Large intestine (tissue), 12 donors: ENCODE results near the gene FRAT2. TPM values are rescaled to one million over a fixed set of nuclear protein-coding genes. Genes with fewer than 3 reads are reported as not detected.

Experiments
- DNase-seq, 2 donors: peaks; one replicate each; pipeline versions ENCODE4 v3.0.0 to v3.0.0-alpha.2; 2013
- H3K27ac ChIP-seq: one replicate; pipeline ENCODE4 v1.5.1; 2013; ENCODE audit warnings: low read length
- H3K27me3 ChIP-seq: 2 replicates; pipeline ENCODE4 v1.6.1; 2013; ENCODE audit warnings: low read length; ENCODE audit not compliant: control insufficient read depth, insufficient read depth
- H3K36me3 ChIP-seq: 2 replicates; pipeline ENCODE4 v1.6.1; 2013; ENCODE audit warnings: low read length; ENCODE audit not compliant: control insufficient read depth, insufficient read depth
- H3K4me1 ChIP-seq: one replicate; pipeline ENCODE4 v1.6.1; 2013; ENCODE audit warnings: low read length; ENCODE audit not compliant: control insufficient read depth, insufficient read depth
- H3K4me3 ChIP-seq: one replicate; pipeline ENCODE4 v1.5.1; 2013; ENCODE audit warnings: low read length
- H3K9me3 ChIP-seq: one replicate; pipeline ENCODE4 v1.6.1; 2013; ENCODE audit warnings: mild to moderate bottlenecking, low read depth, low read length, moderate library complexity; ENCODE audit not compliant: control insufficient read depth
- WGBS: methylation state at CpG from one replicate; pipeline ENCODE4 v1.1.5; 2013; ENCODE audit warnings: low lambda C conversion rate; ENCODE audit not compliant: insufficient coverage; 5-methylcytosine and 5-hydroxymethylcytosine counted together
- long read RNA-seq, 11 donors: transcript quantifications; one replicate each; lab custom pipeline, GENCODE V29; 2026
- polyA plus RNA-seq: library from polyadenylated mRNA; unstranded; fragments of 120-200 nt; gene quantifications from one replicate; pipeline ENCODE4 v1.2.1, GENCODE V29; 2013

FRAT2 gene
- 26.0 TPM for polyA plus RNA-seq
- long read RNA-seq, donor 1, transcript FRAT2-201 (1 exons, 2,213 nt), result major isoform, 33 of 33 reads
- long read RNA-seq, donor 1, partial matches to known transcripts, result 0 of 33 reads
- long read RNA-seq, donor 1, other reads (novel, unspliced or antisense), result 0 of 33 reads
- long read RNA-seq, donor 2, transcript FRAT2-201 (1 exons, 2,213 nt), result major isoform, 86 of 86 reads
- long read RNA-seq, donor 2, partial matches to known transcripts, result 0 of 86 reads
- long read RNA-seq, donor 2, other reads (novel, unspliced or antisense), result 0 of 86 reads
- long read RNA-seq, donor 3, result 0 reads
- long read RNA-seq, donor 4, transcript FRAT2-201 (1 exons, 2,213 nt), result major isoform, 7 of 7 reads
- long read RNA-seq, donor 4, partial matches to known transcripts, result 0 of 7 reads
- long read RNA-seq, donor 4, other reads (novel, unspliced or antisense), result 0 of 7 reads
- long read RNA-seq, donor 5, transcript FRAT2-201 (1 exons, 2,213 nt), result major isoform, 18 of 18 reads
- long read RNA-seq, donor 5, partial matches to known transcripts, result 0 of 18 reads
- long read RNA-seq, donor 5, other reads (novel, unspliced or antisense), result 0 of 18 reads
- long read RNA-seq, donor 6, transcript FRAT2-201 (1 exons, 2,213 nt), result major isoform, 76 of 76 reads
- long read RNA-seq, donor 6, partial matches to known transcripts, result 0 of 76 reads
- long read RNA-seq, donor 6, other reads (novel, unspliced or antisense), result 0 of 76 reads
- long read RNA-seq, donor 7, transcript FRAT2-201 (1 exons, 2,213 nt), result major isoform, 18 of 18 reads
- long read RNA-seq, donor 7, partial matches to known transcripts, result 0 of 18 reads
- long read RNA-seq, donor 7, other reads (novel, unspliced or antisense), result 0 of 18 reads
- long read RNA-seq, donor 8, transcript FRAT2-201 (1 exons, 2,213 nt), result major isoform, 82 of 82 reads
- long read RNA-seq, donor 8, partial matches to known transcripts, result 0 of 82 reads
- long read RNA-seq, donor 8, other reads (novel, unspliced or antisense), result 0 of 82 reads
- long read RNA-seq, donor 9, transcript FRAT2-201 (1 exons, 2,213 nt), result major isoform, 66 of 66 reads
- long read RNA-seq, donor 9, partial matches to known transcripts, result 0 of 66 reads
- long read RNA-seq, donor 9, other reads (novel, unspliced or antisense), result 0 of 66 reads
- long read RNA-seq, donor 10, transcript FRAT2-201 (1 exons, 2,213 nt), result major isoform, 75 of 75 reads
- long read RNA-seq, donor 10, partial matches to known transcripts, result 0 of 75 reads
- long read RNA-seq, donor 10, other reads (novel, unspliced or antisense), result 0 of 75 reads
- long read RNA-seq, donor 11, transcript FRAT2-201 (1 exons, 2,213 nt), result major isoform, 32 of 32 reads
- long read RNA-seq, donor 11, partial matches to known transcripts, result 0 of 32 reads
- long read RNA-seq, donor 11, other reads (novel, unspliced or antisense), result 0 of 32 reads

- H3K9me3 ChIP-seq, result no peaks in the 10 kb centered on the region
- peaks cover 12% of the 10 kb centered on the region for H3K27me3 ChIP-seq
- peaks cover 5% of the 10 kb centered on the region for H3K36me3 ChIP-seq
- peak; percentile 92 to 96 for DNase-seq
- peak within 1 kb of the TSS; percentile 86 for H3K27ac ChIP-seq
- WGBS, result no CpG with 5 or more reads among the region's 103 CpGs
- peak within 1 kb of the TSS; percentile 73 for H3K4me3 ChIP-seq
- peaks cover 20% of the 10 kb centered on the region for H3K4me1 ChIP-seq
These were observed at the start of gene FRAT2 for GRCh38 chr10:97334370-97335175. Gene FRAT2, minus strand, starts transcription at chr10:97334729. Its CDS starts 157 bp downstream, at chr10:97334572.

GRCh38 chr10:97384156-97384555, 49.6 kb upstream of the FRAT2 start:
- peaks cover 41% of the 10 kb centered on the region for H3K36me3 ChIP-seq
- peaks cover 22% of the 10 kb centered on the region for H3K4me1 ChIP-seq
- H3K27ac ChIP-seq, result no peak overlapping the region
- no peaks in the 10 kb centered on the region for H3K9me3 ChIP-seq
- WGBS, result no CpG with 5 or more reads among the region's 5 CpGs
- no peaks in the 10 kb centered on the region for H3K27me3 ChIP-seq
- no peak for DNase-seq
- no peak overlapping the region for H3K4me3 ChIP-seq

DNA sequence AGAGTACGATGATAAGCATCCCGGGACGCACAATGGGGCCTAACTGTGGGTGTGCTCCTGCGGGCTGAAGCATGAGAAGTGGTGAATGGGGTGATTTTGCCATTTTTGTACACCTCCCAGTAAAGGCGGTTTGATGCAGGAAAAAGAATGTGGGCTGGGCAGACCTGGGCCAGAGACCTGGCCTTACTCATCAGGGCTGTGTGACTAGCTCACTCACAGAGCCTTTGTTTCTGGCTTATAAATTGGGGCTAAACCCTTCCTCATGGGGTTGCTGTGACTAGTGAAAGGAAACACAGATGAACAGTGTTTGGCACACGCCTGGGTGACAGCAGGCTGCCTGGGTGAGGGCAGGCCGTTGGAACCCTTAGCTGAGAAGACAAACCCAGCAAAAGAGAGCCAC, 48.6 kb upstream of the FRAT2 start:
- no peaks in the 10 kb centered on the region for H3K27me3 ChIP-seq
- no peak for DNase-seq
- H3K36me3 ChIP-seq, result peaks cover 40% of the 10 kb centered on the region
- H3K27ac ChIP-seq, result no peak overlapping the region
- H3K4me3 ChIP-seq, result no peak overlapping the region
- no peaks in the 10 kb centered on the region for H3K9me3 ChIP-seq
- WGBS, result no CpG with 5 or more reads among the region's 7 CpGs
- H3K4me1 ChIP-seq, result peaks cover 25% of the 10 kb centered on the region

DNA sequence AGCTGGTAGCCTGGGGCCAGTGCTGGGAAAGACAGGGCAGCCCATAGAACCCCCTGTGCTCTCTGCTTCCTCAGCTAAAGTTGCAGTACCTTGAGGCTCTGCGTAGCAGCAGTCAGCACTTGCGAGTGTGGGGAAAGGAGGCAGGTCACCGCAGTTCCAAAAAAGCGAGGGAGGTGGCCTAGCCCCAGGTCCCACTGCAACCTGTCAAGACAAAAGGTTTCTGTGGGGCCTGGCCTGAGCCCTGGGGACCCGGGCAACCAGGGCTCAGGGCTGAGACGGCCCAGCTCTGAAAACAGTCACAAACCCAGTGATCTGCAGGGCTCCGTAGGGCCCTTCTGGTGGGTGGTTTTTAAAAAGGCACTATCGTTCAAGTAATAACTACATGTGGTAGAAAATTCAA, 47.1 kb upstream of the FRAT2 start:
- no peak overlapping the region for H3K4me3 ChIP-seq
- H3K27ac ChIP-seq, result peak overlapping the region; percentile 89
- no CpG with 5 or more reads among the region's 8 CpGs for WGBS
- H3K36me3 ChIP-seq, result peaks cover 39% of the 10 kb centered on the region
- no peaks in the 10 kb centered on the region for H3K9me3 ChIP-seq
- H3K4me1 ChIP-seq, result peaks cover 25% of the 10 kb centered on the region
- DNase-seq, result no peak
- no peaks in the 10 kb centered on the region for H3K27me3 ChIP-seq

DNA sequence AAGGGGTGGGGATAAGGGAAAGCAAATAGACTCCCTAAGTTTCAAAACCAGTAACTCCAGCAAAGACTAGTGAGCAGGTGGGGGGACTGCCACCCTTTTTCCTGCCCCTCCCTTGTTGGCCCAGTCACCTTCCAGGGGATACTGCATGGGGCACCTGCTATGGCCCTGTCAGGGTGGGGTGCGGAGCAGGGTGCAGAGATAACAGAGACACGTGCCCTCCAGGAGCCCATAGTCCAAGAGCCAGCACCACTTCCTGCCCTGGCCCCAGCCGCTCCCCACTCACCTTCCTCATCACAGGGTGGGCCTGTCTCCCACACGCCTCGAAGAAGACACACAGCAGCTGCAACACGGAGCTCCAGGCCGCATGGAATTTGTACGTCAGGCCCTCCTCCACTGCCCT, 46.0 kb upstream of the FRAT2 start:
- no peaks in the 10 kb centered on the region for H3K9me3 ChIP-seq

DNA sequence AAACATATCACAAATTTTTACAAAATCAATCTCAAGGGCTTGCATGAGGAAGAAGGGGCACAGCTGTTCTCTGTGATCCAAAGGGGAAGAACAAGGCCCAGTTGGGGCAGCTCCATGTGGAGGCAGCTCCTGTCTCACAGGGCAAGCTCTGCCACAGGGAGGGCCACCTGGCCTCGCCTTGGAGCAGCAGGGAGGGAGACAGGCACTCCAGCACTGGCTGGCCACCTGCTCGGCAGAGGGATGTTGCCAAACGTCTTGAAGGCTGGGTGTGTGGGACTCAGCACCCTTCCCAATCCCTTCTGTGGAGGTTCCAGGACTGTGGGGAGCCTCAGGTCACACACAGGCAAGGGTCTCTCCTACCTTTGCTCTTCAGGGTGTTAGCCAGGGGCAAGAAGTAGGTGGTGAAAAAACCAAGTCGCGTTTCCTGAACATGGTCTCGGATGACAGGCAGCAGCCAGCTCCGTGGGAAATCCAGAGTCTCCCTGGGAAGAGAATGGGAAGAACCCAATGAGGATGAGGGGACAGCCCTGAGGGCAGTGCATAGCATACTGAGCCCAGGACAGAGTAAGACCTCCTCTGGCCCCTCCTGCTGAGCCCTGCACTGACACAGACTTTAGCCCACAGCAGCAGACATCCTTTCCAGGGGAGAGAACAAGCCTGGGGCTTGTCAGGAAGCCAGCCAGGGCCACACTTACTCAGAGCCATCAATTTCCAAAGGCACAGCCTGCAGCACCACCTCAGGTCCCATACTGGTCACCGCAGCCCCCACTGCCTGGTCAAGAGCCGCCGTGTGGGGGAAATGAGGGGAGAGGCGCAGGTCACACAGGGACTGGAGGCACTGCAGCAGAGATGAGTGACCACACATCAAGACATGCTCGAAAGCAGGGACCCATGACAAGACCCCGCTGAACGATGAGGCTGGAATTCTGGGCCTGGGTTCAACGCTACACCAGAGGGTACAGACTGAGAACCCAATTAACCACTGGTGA, 44.7 kb upstream of the FRAT2 start:
- Histone ChIP-seq H3K36me3 (peaks cover 26% of the 10 kb centered on the region), H3K27ac (peak overlapping the region; percentile 89), H3K4me1 (peaks cover 25% of the 10 kb centered on the region), H3K4me3 (no peak overlapping the region), H3K27me3 (no peaks in the 10 kb centered on the region), H3K9me3 (no peaks in the 10 kb centered on the region)
- no CpG with 5 or more reads among the region's 15 CpGs for WGBS
- peak in 1 of 2 donors; percentile 31 for DNase-seq

More for the DNA sequence above, 46.0 kb upstream of the FRAT2 start:
- no CpG with 5 or more reads among the region's 8 CpGs for WGBS
- no peaks in the 10 kb centered on the region for H3K27me3 ChIP-seq
- peaks cover 35% of the 10 kb centered on the region for H3K36me3 ChIP-seq
- H3K4me1 ChIP-seq, result peaks cover 25% of the 10 kb centered on the region
- no peak overlapping the region for H3K4me3 ChIP-seq
- DNase-seq, result peak; percentile 96 to 98
- peak overlapping the region; percentile 89 for H3K27ac ChIP-seq

GRCh38 chr10:97376413-97376812, 41.9 kb upstream of the FRAT2 start:
- H3K27ac ChIP-seq, result no peak overlapping the region
- no peak for DNase-seq
- H3K27me3 ChIP-seq, result no peaks in the 10 kb centered on the region
- no peaks in the 10 kb centered on the region for H3K9me3 ChIP-seq
- H3K36me3 ChIP-seq, result peaks cover 54% of the 10 kb centered on the region
- WGBS, result no CpG with 5 or more reads among the region's 6 CpGs
- no peak overlapping the region for H3K4me3 ChIP-seq
- peaks cover 22% of the 10 kb centered on the region for H3K4me1 ChIP-seq

DNA sequence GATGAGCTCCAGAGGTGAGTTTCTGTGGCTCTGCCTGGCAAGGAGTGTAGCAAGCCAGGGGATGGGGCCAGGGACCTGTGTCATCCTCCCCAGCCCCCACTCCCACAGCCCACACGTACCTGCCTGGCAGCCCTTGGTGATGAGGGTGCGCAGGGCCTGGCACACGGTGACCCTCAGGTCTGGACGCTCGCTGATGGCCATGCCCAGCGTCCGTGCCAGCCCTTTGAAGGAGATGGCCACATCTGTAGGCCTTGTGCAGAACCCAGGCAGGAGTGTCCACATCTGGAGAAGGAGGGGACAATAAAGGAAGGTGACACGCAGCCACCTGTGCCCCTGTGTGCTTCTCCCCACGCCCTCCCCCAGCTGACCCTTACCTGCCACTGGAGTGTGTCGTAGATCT, 38.9 kb upstream of the FRAT2 start:
- WGBS, result no CpG with 5 or more reads among the region's 10 CpGs
- peaks cover 73% of the 10 kb centered on the region for H3K36me3 ChIP-seq
- H3K27me3 ChIP-seq, result no peaks in the 10 kb centered on the region
- no peak for DNase-seq
- H3K4me1 ChIP-seq, result no peaks in the 10 kb centered on the region
- no peak overlapping the region for H3K27ac ChIP-seq
- no peak overlapping the region for H3K4me3 ChIP-seq
- no peaks in the 10 kb centered on the region for H3K9me3 ChIP-seq
